Endothelial cell (in vitro differentiated cells): ENCODE data around the gene CCDC178. TPM values are rescaled to one million over a fixed set of nuclear protein-coding genes. Genes with fewer than 3 reads are reported as not detected.
A peak's percentile ranks its signal among the peaks of the same experiment; 100 is the strongest.

Source experiments
- DNase-seq: peaks from one replicate; pipeline ENCODE4 v3.0.0; 2021; ENCODE audit warnings: low spot score
- H3K27ac Mint-ChIP-seq: one replicate; pipeline ENCODE4 v1.8.0; 2021; ENCODE audit warnings: mixed read lengths, inconsistent platforms; ENCODE audit not compliant: unreplicated experiment
- H3K27me3 Mint-ChIP-seq: one replicate; pipeline ENCODE4 v1.8.0; 2021; ENCODE audit warnings: mild to moderate bottlenecking, moderate library complexity, mixed read lengths, inconsistent platforms; ENCODE audit not compliant: unreplicated experiment
- H3K36me3 Mint-ChIP-seq: one replicate; pipeline ENCODE4 v1.8.0; 2021; ENCODE audit warnings: mild to moderate bottlenecking, low read depth, mixed read lengths, inconsistent platforms; ENCODE audit not compliant: unreplicated experiment
- H3K4me1 Mint-ChIP-seq: one replicate; pipeline ENCODE4 v1.8.0; 2021; ENCODE audit warnings: mild to moderate bottlenecking, mixed read lengths, inconsistent platforms; ENCODE audit not compliant: unreplicated experiment
- H3K4me3 Mint-ChIP-seq: one replicate; pipeline ENCODE4 v1.8.0; 2021; ENCODE audit warnings: mild to moderate bottlenecking, mixed read lengths, inconsistent platforms; ENCODE audit not compliant: unreplicated experiment
- H3K9me3 Mint-ChIP-seq: one replicate; pipeline ENCODE4 v1.8.0; 2021; ENCODE audit warnings: mixed read lengths, inconsistent platforms; ENCODE audit not compliant: unreplicated experiment
- total RNA-seq: library from RNA; stranded (reverse); fragmentation: NEBNext Ultra II Directional; extraction: Animal tissue kit (Norgen Biotek cat#: 25700); gene quantifications from one replicate; pipeline ENCODE4 v1.2.1, GENCODE V29; 2021; ENCODE audit not compliant: unreplicated experiment
- TF ChIP-seq, protein P1 (sequence below): fragments of 200-600 bp; sonication (generic); IDR thresholded peaks from one replicate; pipeline ENCODE4 v1.5.0; 2021; ENCODE audit warnings: antibody characterized with exemption; ENCODE audit not compliant: unreplicated experiment

CCDC178 gene
- total RNA-seq, 1 donor from 2014 or later, result 5.3 TPM

DNA sequence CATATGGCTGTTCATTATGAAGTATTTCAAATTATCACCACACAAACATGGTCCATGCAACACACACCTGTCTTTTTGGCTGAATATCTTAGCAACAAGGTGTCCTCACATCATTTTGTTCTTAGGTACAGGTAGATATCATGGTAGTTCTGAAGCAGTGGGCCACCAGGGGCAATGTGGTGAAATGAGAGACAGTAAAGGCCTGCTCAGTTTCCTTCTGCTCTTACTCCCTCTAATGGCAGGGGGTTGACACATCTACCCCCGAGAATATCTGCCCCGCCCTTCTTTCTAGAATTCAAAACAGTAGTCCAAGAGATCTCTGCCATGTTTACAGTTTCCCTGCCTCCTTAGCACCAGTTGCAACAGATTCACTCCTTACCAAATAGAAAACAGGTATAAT is 520.7 kb downstream of the CCDC178 start:
- Mint-ChIP-seq H3K27ac (no peak overlapping the region), H3K36me3 (no peaks in the 10 kb centered on the region), H3K4me1 (no peaks in the 10 kb centered on the region), H3K27me3 (no peaks in the 10 kb centered on the region), H3K9me3 (no peaks in the 10 kb centered on the region), H3K4me3 (no peak overlapping the region)
- TF ChIP-seq, protein P1, sequence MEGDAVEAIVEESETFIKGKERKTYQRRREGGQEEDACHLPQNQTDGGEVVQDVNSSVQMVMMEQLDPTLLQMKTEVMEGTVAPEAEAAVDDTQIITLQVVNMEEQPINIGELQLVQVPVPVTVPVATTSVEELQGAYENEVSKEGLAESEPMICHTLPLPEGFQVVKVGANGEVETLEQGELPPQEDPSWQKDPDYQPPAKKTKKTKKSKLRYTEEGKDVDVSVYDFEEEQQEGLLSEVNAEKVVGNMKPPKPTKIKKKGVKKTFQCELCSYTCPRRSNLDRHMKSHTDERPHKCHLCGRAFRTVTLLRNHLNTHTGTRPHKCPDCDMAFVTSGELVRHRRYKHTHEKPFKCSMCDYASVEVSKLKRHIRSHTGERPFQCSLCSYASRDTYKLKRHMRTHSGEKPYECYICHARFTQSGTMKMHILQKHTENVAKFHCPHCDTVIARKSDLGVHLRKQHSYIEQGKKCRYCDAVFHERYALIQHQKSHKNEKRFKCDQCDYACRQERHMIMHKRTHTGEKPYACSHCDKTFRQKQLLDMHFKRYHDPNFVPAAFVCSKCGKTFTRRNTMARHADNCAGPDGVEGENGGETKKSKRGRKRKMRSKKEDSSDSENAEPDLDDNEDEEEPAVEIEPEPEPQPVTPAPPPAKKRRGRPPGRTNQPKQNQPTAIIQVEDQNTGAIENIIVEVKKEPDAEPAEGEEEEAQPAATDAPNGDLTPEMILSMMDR, result peak; percentile 52
- peak; percentile 54 for DNase-seq

DNA sequence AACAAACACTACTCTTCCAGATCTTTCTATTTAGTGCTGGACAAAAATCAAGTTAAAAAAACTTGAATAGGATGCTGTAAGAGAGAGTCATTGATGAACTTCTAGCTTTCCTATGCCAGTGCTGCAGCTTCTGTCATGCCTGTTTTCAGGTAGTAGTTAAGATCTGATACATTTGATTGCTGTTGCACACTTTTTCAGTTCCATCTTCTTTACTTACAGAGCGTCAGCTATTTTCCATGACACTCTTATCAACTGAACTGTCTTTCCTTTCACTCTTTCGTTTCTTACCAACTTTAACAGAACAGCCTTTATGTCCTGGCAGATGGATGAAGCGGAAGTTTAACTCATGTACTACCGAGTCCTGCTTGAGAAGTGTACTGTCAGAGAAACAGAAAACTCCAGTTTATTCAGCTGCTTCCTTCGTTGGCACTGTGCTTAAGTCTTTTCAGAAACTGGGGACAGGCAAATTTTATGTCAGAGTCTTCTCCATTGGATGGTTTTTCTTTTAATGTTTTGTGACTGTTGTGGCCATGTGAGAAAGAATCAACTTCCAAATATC is 521.8 kb downstream of the CCDC178 start:
- no peaks in the 10 kb centered on the region for H3K4me1 Mint-ChIP-seq
- no peaks in the 10 kb centered on the region for H3K36me3 Mint-ChIP-seq

GRCh38 chr18:32915516-32915915 is 525.0 kb downstream of the CCDC178 start:
- H3K36me3 Mint-ChIP-seq, result no peaks in the 10 kb centered on the region
- no peaks in the 10 kb centered on the region for H3K9me3 Mint-ChIP-seq
- peaks cover 3% of the 10 kb centered on the region for H3K27me3 Mint-ChIP-seq
- DNase-seq, result no peak
- no peak overlapping the region for H3K4me3 Mint-ChIP-seq
- no peak overlapping the region for H3K27ac Mint-ChIP-seq
- H3K4me1 Mint-ChIP-seq, result peaks cover 2% of the 10 kb centered on the region
- TF ChIP-seq, protein P1, result no peak

More for the DNA sequence above, 521.8 kb downstream of the CCDC178 start:
- Mint-ChIP-seq H3K4me3 (no peak overlapping the region), H3K27me3 (no peaks in the 10 kb centered on the region), H3K9me3 (no peaks in the 10 kb centered on the region), H3K27ac (no peak overlapping the region)
- DNase-seq, result no peak
- TF ChIP-seq, protein P1, result no peak

- TF ChIP-seq, protein P1, result no peak
- Mint-ChIP-seq H3K9me3 (no peaks in the 10 kb centered on the region), H3K4me1 (peaks cover 2% of the 10 kb centered on the region), H3K36me3 (no peaks in the 10 kb centered on the region), H3K27me3 (peaks cover 3% of the 10 kb centered on the region), H3K27ac (no peak overlapping the region), H3K4me3 (no peak overlapping the region)
- no peak for DNase-seq
Measured at GRCh38 chr18:32911660-32912284, 528.7 kb downstream of the CCDC178 start.

DNA sequence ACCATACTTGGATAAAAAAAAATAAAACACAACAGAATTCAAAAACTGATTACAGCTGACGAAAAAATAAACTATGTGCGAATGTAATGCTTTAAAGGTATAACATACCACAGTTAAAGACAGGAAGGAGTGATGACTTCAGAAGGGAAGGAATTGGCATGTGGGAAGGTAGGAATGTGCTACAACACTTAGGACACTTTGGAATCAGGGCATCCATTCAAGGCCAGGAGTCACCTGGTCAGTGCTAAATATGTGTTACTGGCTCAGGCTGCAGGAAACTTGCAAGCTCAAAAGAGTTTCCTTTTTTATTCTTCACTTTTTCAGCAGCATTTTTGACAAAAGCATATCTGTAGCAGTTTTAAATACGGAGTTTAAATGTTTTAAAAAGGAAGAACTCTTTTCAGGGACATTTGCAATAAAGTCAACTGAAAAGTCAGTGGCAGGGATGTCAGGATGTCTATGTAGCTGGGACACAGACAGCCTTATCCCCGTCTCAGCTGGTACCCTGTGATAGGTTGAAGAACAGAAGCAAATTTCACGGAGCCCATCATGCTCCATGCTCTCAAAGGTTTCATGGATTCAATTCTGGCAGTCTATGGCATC is 529.7 kb downstream of the CCDC178 start:
- H3K4me1 Mint-ChIP-seq, result peaks cover 2% of the 10 kb centered on the region
- H3K27ac Mint-ChIP-seq, result no peak overlapping the region
- no peaks in the 10 kb centered on the region for H3K9me3 Mint-ChIP-seq
- no peak for DNase-seq
- no peaks in the 10 kb centered on the region for H3K36me3 Mint-ChIP-seq
- H3K4me3 Mint-ChIP-seq, result no peak overlapping the region
- TF ChIP-seq, protein P1, result no peak
- H3K27me3 Mint-ChIP-seq, result peaks cover 3% of the 10 kb centered on the region
